ENCODE data around the gene LRTM2. TPM values are rescaled to one million over a fixed set of nuclear protein-coding genes. Genes with fewer than 3 reads are reported as not detected.
A peak's percentile ranks its signal among the peaks of the same experiment; 100 is the strongest.

Gene LRTM2
- total RNA-seq, 4 donors from 2014 or later: not detected

DNA sequence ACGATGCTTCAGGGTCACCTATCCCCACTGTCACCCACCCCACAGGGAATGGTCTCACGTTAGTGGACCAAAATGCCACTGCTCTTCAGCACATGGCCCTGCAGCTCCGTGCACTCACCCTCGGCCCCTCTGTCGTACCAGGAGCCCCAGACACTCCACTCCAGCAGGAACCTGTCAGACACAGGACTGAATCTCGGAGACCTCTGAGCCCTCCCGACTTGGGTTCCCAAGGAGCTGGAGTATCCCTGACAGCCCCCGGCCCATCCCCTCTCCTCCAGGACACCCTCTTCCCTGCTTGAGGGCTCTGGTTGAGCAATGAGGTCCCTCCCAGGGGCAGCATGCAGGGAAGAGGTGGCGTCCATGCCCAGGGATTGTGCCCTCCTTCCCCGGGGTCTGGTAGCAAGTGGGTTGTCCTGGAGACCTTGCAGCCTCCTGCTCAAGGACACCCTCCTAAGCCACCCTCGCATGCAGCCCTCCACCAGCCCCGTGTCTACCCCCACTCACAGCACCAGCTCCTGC is 20.4 kb upstream of the LRTM2 start:
- in situ Hi-C loops (cut with MboI; ENCODE audit: low pct_ligation_motif_present in 1 of 4, low pct_unique_long_range_greater_than_20kb in 1 of 4, low sequenced_read_pairs in 3 of 4): loop anchor here in 3 of 4 donors (10.0 to 25.0 kb wide), 2 partner anchors 135 to 237 kb away; no protein-coding TSS in a partner anchor
- no peak for DNase-seq
- WGBS, 2 donors (ENCODE audit: low coverage in 1 of 2): 83% methylated on average over 12 of the region's 12 CpGs; no CpG with 5 or more reads in 1 of the 2 donors

DNA sequence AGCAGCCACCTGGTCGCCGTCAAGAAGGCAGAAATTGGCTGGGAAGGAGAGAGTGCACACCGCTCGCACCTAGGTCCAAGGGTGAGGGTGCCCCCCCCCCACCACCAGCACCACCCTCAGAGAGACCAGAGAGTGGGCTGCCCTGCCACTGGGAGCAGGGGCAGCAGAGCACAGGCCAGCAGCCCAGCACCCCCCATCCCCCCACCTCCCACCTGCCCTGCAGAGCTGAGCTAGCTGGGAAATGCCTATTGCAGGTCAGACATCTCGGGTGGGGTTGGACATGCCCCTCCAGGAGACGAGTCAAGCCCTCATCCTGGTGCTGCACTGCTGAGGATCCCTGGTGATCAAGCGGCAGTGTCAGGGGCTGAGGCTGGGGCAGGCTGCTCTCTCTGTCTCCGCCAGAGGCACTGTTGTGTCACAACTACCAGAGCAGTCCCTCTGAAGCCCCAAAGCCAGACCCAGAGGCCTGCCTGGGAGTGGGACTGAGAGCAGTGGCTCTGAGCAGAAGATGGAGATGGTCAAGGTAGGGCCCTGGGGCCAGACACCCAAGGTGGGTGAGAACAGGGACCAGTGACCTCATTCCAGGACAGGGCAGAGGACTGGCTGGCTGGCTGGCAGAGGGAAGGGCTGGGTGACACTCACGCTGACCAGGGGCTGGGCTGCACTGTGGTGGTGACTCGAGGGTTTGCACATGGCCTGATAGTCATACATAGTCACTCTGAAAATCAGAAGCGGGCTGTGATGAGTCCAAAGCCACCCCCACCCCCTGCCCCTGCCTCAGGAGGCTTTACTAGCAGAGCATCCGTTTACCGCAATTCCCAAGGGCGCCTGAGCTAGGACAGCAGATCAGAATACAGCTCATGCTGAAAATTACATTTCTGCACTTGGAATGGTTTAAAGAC is 19.7 kb upstream of the LRTM2 start:
- Histone ChIP-seq H3K4me1 (peaks cover 2 to 19% (median 11%) of the 10 kb centered on the region in 4 donors), H3K9me3 (no peaks in the 10 kb centered on the region), H3K27ac (no peak overlapping the region), H3K27me3 (no peaks in the 10 kb centered on the region), H3K36me3 (no peaks in the 10 kb centered on the region), H3K4me3 (no peak overlapping the region)
- DNase-seq: peak; percentile 47
- WGBS, 2 donors (ENCODE audit: low coverage in 1 of 2): 77% methylated on average over 11 of the region's 14 CpGs; no CpG with 5 or more reads in 1 of the 2 donors
- TF ChIP-seq, protein P1, sequence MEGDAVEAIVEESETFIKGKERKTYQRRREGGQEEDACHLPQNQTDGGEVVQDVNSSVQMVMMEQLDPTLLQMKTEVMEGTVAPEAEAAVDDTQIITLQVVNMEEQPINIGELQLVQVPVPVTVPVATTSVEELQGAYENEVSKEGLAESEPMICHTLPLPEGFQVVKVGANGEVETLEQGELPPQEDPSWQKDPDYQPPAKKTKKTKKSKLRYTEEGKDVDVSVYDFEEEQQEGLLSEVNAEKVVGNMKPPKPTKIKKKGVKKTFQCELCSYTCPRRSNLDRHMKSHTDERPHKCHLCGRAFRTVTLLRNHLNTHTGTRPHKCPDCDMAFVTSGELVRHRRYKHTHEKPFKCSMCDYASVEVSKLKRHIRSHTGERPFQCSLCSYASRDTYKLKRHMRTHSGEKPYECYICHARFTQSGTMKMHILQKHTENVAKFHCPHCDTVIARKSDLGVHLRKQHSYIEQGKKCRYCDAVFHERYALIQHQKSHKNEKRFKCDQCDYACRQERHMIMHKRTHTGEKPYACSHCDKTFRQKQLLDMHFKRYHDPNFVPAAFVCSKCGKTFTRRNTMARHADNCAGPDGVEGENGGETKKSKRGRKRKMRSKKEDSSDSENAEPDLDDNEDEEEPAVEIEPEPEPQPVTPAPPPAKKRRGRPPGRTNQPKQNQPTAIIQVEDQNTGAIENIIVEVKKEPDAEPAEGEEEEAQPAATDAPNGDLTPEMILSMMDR (IDR thresholded peaks at IDR 0.05): peak in 3 of 5 experiments; percentile 38 to 67 (median 60)
- no peak for TF ChIP-seq POLR2A (IDR thresholded peaks at IDR 0.05)
- in situ Hi-C loops (cut with MboI; ENCODE audit: low pct_ligation_motif_present in 1 of 4, low pct_unique_long_range_greater_than_20kb in 1 of 4, low sequenced_read_pairs in 3 of 4): loop anchor here in 3 of 4 donors (10.0 to 25.0 kb wide), 2 partner anchors 134 to 237 kb away; no protein-coding TSS in a partner anchor
- intact Hi-C loops (cut with DNase I; ENCODE audit: low total_unique reads): no loop called here

More for the DNA sequence above, 20.4 kb upstream of the LRTM2 start:
- no peaks in the 10 kb centered on the region for H3K27me3 ChIP-seq
- no peak overlapping the region for H3K27ac ChIP-seq
- intact Hi-C loops (cut with DNase I; ENCODE audit: low total_unique reads): loop anchor here (5.0 to 10.0 kb wide), 2 partner anchors 232 to 785 kb away; no protein-coding TSS in a partner anchor
- H3K4me3 ChIP-seq: no peak overlapping the region
- peaks cover 9 to 25% (median 17%) of the 10 kb centered on the region in 4 donors for H3K4me1 ChIP-seq
- TF ChIP-seq EP300 (IDR thresholded peaks at IDR 0.05; ENCODE audit: low read depth): no peak
- TF ChIP-seq POLR2AphosphoS5 (IDR thresholded peaks at IDR 0.05): no peak
- TF ChIP-seq, protein P1 (IDR thresholded peaks at IDR 0.05): no peak
- no peak for TF ChIP-seq POLR2A (IDR thresholded peaks at IDR 0.05)
- no peaks in the 10 kb centered on the region for H3K9me3 ChIP-seq
- no peaks in the 10 kb centered on the region for H3K36me3 ChIP-seq

DNA sequence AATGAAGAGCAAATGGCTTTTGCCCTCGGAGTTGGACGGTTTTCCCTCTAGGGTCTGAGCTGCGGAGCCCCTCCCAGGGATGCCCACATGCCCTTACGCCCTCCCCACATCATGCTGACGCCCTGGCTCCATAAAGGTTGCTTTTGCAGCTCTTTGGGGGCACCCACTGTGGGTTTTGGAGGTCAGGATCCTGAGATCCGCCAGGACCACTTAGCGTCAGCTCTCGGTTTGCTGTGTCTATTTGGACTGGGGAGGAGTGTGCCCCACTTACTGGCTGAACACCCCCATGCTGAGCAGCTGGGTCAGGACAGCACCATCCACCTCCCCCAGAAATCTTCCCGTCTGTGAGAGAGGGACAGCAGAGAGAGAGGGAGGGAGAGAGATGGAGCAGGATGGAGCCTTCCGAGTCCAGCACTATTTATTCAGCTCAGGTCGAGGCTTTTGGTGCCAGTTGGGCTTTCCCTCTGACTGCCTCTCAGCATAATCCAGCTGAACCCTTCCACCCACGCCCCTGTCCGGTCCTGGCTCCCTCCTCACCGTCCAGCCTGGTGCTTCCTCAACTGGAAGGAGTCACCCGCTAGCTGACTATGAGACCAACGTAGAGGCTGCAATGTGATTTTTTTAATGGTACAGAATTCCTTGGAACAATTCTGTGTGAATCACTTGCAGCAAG is 18.9 kb upstream of the LRTM2 start:
- 72% methylated on average over 16 of the region's 16 CpGs; no CpG with 5 or more reads in 1 of the 2 donors for WGBS, 2 donors (ENCODE audit: low coverage in 1 of 2)

More for the DNA sequence above, 18.9 kb upstream of the LRTM2 start:
- Histone ChIP-seq H3K4me1 (peaks cover 0 to 14% (median 7%) of the 10 kb centered on the region in 4 donors), H3K27me3 (no peaks in the 10 kb centered on the region), H3K36me3 (no peaks in the 10 kb centered on the region), H3K9me3 (no peaks in the 10 kb centered on the region), H3K4me3 (no peak overlapping the region), H3K27ac (no peak overlapping the region)
- peak; percentile 5 for DNase-seq
- TF ChIP-seq EP300 (IDR thresholded peaks at IDR 0.05; ENCODE audit: low read depth) (no peak), POLR2A (IDR thresholded peaks at IDR 0.05) (no peak), POLR2AphosphoS5 (IDR thresholded peaks at IDR 0.05) (no peak)
- TF ChIP-seq, protein P1 (IDR thresholded peaks at IDR 0.05): no peak
- intact Hi-C loops (cut with DNase I; ENCODE audit: low total_unique reads) (no loop called here), in situ Hi-C loops (cut with MboI; ENCODE audit: low pct_ligation_motif_present in 1 of 4, low pct_unique_long_range_greater_than_20kb in 1 of 4, low sequenced_read_pairs in 3 of 4) (loop anchor here in 3 of 4 donors (10.0 to 25.0 kb wide), 2 partner anchors 133 to 236 kb away; no protein-coding TSS in a partner anchor)

Data from transverse colon (tissue), 4 donors.